ENCODE data around the gene ABCA2. TPM values are rescaled to one million over a fixed set of nuclear protein-coding genes. Genes with fewer than 3 reads are reported as not detected.
A peak's percentile ranks its signal among the peaks of the same experiment; 100 is the strongest.

ABCA2 gene
- total and polyA plus RNA-seq, 4 donors, result 13.4 to 39.0 (median 16.5) TPM

- no peaks in the 10 kb centered on the region for H3K27me3 ChIP-seq (ENCODE audit: control insufficient read depth in 3 of 3, insufficient read depth in 3 of 3, low read length in 2 of 3)
- DNase-seq (no peak), ATAC-seq (ENCODE audit: insufficient read depth, low FRiP score) (no peak)
- WGBS, 2 donors, result 88 to 95% methylated on average over 28 to 29 of the region's 29 CpGs
- H3K4me1 ChIP-seq (ENCODE audit: control insufficient read depth in 5 of 5, insufficient read depth in 5 of 5, low read length in 5 of 5), result peaks cover 0 to 31% (median 5%) of the 10 kb centered on the region in 5 donors
- no peak overlapping the region for H3K4me3 ChIP-seq
- no peak for TF ChIP-seq CTCF (IDR thresholded peaks at IDR 0.05; ENCODE audit: control extremely low read depth, extremely low read depth)
- H3K9ac ChIP-seq (ENCODE audit: insufficient read depth in 1 of 2, low read length in 2 of 2), result no peak overlapping the region
- peak overlapping the region in 1 of 2 donors; percentile 11 for H3K27ac ChIP-seq (ENCODE audit: low read depth in 1 of 2, low read length in 1 of 2)
- H3K9me3 ChIP-seq (ENCODE audit: control insufficient read depth in 4 of 4, insufficient read depth in 3 of 4, low read length in 3 of 4), result no peaks in the 10 kb centered on the region
- no peaks in the 10 kb centered on the region for H3K36me3 ChIP-seq (ENCODE audit: control insufficient read depth in 4 of 4, insufficient read depth in 4 of 4, low read length in 4 of 4)
Measured at GRCh38 chr9:136973618-136974617, 54.1 kb downstream of the ABCA2 start.

DNA sequence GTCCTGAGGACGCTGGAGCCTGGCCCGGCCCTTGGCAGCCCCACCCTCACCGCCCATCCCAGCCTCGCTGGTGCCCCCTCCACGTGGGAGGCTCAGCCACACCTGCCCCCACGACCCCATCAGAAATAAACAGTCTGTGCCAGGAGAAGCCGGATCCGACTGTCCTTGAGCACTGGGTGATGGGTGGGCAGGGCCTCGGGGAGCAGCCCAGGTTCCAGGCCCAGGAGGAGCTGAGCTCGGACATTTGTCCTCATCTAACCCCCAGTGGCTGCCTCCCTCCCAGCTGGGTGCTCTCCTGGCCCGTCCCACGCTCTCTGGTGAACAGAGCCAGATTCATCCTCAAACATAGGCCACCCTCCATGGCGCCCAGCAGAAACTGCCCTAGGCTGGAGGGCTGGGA lies 55.3 kb downstream of the ABCA2 start:
- 70 to 80% methylated on average over 13 of the region's 13 CpGs for WGBS, 2 donors
- TF ChIP-seq CTCF (IDR thresholded peaks at IDR 0.05; ENCODE audit: control extremely low read depth, extremely low read depth), result no peak
- no peaks in the 10 kb centered on the region for H3K27me3 ChIP-seq (ENCODE audit: control insufficient read depth in 3 of 3, insufficient read depth in 3 of 3, low read length in 2 of 3)
- DNase-seq (no peak), ATAC-seq (ENCODE audit: insufficient read depth, low FRiP score) (no peak)
- H3K4me1 ChIP-seq (ENCODE audit: control insufficient read depth in 5 of 5, insufficient read depth in 5 of 5, low read length in 5 of 5), result peaks cover 0 to 30% (median 9%) of the 10 kb centered on the region in 5 donors
- H3K9me3 ChIP-seq (ENCODE audit: control insufficient read depth in 4 of 4, insufficient read depth in 3 of 4, low read length in 3 of 4), result no peaks in the 10 kb centered on the region
- no peak overlapping the region for H3K4me3 ChIP-seq
- H3K9ac ChIP-seq (ENCODE audit: insufficient read depth in 1 of 2, low read length in 2 of 2), result no peak overlapping the region
- no peaks in the 10 kb centered on the region for H3K36me3 ChIP-seq (ENCODE audit: control insufficient read depth in 4 of 4, insufficient read depth in 4 of 4, low read length in 4 of 4)
- no peak overlapping the region for H3K27ac ChIP-seq (ENCODE audit: low read depth in 1 of 2, low read length in 1 of 2)

DNA sequence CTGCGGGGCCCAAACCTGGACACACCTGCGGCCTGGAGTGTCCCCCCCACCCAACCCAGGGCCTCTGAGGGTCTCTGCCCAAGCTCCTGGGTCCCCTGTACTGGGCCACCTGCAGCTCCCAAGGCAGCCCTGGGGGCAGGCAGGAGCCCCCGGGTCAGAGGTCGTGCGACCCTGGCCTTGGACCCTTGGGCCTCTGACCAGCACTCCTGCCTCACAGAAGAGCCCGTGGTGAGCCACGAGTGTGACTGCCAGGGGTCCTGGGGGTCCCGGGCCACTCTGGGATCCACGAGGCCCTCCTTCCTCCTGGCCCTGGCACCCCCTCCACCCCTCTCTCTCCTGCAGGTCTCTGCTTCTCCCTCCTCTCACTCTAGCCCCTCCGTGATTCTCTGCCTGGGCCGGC lies 55.7 kb downstream of the ABCA2 start:
- Histone ChIP-seq H3K4me3 (no peak overlapping the region), H3K9me3 (ENCODE audit: control insufficient read depth in 4 of 4, insufficient read depth in 3 of 4, low read length in 3 of 4) (no peaks in the 10 kb centered on the region), H3K36me3 (ENCODE audit: control insufficient read depth in 4 of 4, insufficient read depth in 4 of 4, low read length in 4 of 4) (no peaks in the 10 kb centered on the region), H3K4me1 (ENCODE audit: control insufficient read depth in 5 of 5, insufficient read depth in 5 of 5, low read length in 5 of 5) (peaks cover 0 to 26% (median 5%) of the 10 kb centered on the region in 5 donors), H3K27me3 (ENCODE audit: control insufficient read depth in 3 of 3, insufficient read depth in 3 of 3, low read length in 2 of 3) (no peaks in the 10 kb centered on the region), H3K27ac (ENCODE audit: low read depth in 1 of 2, low read length in 1 of 2) (no peak overlapping the region), H3K9ac (ENCODE audit: insufficient read depth in 1 of 2, low read length in 2 of 2) (no peak overlapping the region)
- no peak for DNase-seq
- WGBS, 2 donors, result 87 to 89% methylated on average over 11 of the region's 11 CpGs
- no peak for ATAC-seq (ENCODE audit: insufficient read depth, low FRiP score)
- TF ChIP-seq CTCF (IDR thresholded peaks at IDR 0.05; ENCODE audit: control extremely low read depth, extremely low read depth), result no peak
